ENCODE measurements around the gene FBRS.
"Not testable (repeated sequence)": the region's sequence is repeated elsewhere in the genome, so short reads cannot be mapped to it uniquely, and the experiment has no call there.

FBRS gene

DNA sequence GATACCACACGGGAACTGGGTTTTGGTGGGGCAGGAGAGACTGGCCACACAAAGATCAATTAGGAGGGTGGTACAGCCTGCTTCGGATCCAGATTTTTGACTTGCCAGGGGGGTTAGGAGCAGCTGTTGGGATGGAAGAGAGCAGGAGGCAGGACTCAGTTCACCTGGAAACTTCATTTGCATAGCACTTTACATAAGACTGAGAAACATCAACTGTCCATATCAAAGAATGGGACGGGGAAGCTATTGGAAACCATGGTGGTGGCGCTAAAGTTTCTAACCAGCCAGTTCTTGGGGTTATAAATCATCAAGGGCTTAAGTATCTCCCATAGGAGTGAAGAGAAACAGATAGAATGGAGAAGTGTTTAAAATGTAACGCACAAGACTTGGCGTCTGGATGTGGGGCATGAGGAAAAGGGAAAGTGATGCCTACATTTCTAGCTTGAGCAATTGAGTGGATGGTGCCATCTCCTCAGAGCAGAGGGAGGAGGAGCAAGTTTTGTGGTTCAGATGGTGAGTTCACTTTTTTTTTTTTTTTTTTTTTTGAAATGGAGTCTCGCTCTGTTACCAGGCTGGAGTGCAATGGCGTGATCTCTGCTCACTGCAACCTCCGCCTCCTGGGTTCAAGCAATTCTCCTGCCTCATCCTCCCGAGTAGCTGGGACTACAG, 34.3 kb downstream of the FBRS start:
- no peak for DNase-seq (ENCODE audit: low read depth, low spot score)
- no peak overlapping the region for H3K4me3 ChIP-seq (ENCODE audit: low read length)

DNA sequence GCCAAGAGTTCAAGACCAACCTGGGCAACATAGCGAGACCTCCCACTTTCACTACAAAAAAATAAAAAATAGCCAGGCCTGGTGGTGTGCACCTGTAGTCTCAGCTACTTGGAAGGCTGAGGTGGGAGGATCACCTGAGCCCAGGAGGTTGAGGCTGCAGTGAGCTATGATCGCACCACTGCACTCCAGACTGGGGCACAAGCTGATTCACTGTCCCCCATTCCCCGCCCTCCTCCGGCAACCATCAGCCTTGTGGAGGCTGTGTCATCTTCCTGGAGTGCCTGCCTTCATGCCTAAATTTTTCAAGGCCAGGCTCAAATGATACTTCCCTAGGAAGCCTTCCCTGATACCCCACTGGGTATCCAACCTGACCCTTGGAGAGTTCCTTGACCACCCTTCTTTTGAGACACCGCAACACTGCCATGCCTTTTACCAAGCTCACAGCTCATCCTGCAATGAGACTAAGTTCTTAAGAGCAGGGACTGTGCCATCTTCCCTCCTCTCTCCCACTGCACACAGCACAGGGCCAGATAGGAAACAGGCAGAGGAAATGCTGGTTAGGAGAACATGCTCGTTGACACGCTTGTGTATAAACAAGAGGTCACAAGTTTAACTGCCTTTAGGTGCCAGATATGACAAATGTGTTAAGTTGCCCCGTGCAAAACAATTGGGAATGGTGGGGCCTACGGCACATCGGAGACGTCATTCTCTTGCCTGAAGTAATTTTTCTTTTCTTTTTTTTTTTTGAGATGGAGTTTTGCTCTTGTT, 36.9 kb downstream of the FBRS start:
- DNase-seq (ENCODE audit: low read depth, low spot score) = no peak
- no peak overlapping the region for H3K4me3 ChIP-seq (ENCODE audit: low read length)

DNA sequence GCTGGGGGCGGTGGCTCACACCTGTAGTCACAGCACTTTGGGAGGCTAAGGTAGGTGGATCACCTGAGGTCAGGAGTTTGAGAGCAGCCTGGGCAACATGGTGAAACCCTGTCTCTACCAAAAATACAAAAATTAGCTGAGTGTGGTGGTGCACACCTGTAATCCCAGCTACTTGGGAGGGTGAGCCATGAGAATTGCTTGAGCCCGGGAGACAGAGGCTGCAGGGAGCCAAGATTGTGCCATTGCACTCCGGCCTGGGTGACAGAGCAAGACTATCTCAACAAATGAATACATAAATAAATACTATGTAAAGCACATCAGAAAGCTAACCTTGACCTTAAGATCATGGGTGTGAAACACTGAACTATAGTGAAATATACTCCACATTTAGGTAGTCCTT, 38.4 kb downstream of the FBRS start:
- not testable (repeated sequence) for H3K4me3 ChIP-seq (ENCODE audit: low read length); DNase-seq (ENCODE audit: low read depth, low spot score)

DNA sequence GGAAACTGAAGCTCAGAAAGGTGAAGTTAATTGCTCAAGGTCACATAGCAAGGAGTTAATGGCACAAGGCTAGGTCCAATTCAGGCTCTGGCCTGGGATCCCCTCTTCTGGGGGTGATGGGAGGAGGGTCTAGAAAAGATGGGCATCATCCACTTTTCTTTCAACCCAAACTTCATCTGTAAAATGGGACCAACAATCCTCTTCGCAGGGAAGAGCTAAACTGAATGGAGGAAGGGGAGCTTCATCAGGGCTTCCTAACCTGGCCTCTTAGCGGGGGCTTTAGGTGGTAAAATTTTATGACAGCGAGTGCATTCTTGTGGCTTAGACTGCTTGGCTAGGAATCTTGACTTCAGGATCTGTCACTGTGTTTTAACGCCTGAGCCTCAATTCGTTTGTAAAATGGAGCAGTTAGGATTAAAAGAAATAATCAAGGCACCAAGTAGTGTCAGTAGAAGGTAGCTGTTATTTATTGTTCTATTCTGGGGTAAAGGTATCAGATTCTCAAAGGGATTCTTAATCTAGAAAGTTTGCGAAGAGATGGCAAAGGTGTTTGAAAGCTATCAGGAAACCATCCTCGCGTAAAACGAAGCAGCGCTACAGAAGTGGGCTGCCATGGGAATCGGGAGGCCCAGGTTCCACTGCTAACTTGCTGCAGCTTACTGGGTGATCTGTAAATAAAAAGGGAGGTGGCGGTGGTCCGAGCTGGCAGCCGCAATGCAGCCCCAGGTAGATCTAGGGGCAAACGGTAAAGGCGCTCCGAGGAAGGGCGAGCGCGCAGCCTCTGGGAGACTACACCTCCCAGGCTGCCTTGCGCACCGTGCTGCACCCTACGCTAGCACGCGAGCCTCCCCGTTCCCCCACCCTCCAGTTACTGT, 39.3 kb downstream of the FBRS start:
- H3K4me3 ChIP-seq (ENCODE audit: low read length) = peak overlapping the region; percentile 92
- DNase-seq (ENCODE audit: low read depth, low spot score) = no peak

DNA sequence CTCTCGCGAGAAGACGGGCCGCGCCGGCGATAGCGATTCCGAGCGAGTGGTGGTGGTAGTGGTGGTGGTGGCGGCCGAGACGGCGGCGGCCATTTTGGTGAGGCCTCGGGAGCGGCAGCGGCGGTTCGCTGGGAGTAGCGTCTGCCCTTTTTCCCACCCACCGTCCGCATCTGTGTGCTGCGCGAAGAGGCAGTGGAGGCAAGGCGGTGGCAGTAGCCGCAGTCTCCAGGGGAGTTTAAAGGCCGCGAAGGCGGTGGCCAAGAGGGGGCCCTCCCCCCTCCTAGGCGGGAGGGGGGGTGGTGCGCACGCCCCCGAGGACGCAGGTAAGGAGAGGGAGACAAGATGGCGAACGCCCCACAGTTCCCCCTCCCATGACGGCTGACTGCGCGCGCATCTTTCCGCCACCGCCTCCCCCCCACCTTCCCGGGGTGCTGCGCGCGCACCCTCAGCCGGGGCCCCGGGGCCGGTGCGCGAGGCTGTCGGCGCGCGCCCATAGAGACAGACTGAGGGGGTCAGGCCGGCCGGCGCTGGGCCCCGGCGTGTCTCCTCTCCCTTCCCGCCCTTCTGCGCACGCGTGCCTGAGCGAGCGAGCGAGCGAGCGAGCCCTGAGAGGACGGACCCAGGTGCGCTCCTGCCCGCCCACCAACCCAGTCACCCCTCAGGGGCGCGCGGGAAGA, 40.0 kb downstream of the FBRS start:
- DNase-seq (ENCODE audit: low read depth, low spot score) = peak; percentile 96

DNA sequence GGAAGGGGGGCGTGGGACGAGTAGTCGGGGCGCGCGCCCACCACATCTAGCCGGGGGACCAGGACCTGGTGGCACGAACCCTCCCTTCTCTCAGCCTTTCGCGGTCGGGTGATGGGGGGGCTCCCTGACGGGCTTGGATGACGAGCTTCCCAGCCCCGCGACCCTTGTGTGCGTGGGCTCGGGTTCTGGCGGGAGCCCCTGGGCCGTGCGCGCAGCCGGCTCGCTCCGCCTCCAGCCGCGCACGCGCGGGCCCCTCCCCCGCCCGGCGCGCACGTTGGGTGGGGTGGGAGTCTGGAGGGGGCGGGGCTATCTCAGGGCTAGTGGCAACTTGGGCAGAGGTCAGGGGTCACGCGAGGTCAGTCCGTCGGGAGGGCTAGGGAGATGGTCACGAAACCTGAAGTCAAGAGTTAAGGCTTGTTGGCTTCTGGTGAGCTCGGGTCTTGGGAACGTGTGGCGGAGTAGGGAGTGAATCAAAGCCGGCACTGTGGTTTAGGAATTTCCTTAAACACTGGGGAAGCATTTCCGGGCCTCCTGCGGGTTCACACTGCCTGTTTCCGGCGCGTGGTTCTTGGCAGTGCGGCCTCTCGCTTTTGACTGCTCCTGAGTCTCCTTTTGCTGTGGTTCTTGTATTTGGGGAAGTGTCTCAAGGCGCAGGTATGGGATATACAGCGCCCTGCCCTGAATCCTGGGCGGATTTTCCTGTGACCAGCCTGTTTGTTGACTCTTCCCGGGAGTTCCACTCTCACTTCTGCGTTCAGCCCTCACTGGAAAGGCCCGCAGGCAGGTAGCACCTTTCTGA, 40.8 kb downstream of the FBRS start, which contains the start of gene SRCAP:
TSS of gene SRCAP (plus strand) at position 356 of the 799 bp plus-strand sequence. CDS start 1,654 bp downstream, outside the sequence.
- DNase-seq (ENCODE audit: low read depth, low spot score) = peak; percentile 78
- peak within 1 kb of the TSS; percentile 92 for H3K4me3 ChIP-seq (ENCODE audit: low read length)

More for the DNA sequence above, 40.0 kb downstream of the FBRS start:
- peak overlapping the region; percentile 92 for H3K4me3 ChIP-seq (ENCODE audit: low read length)

DNA sequence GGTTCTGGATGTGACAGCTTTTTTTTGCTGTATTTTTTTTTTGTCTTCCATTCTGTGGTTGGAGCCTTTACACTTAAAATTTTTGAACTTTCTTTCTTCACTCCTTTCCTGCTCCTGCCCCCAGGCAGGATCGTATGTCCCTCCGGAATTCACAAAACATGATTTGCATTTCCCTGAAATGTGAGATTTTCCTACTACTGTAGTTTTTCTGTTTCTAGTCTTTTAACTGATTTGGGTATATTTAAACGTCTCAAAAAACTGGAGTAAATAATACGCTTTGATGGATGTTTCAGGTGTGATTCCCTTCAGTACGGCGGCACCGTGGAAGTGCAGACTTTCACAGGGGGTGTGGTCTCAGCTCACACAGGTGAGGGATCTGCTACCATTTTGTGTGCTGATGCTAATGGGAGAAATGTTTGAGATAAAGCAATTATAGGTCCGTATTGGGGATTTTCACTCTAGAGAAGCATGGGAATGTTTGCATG, 41.4 kb downstream of the FBRS start:
- peak overlapping the region; percentile 92 for H3K4me3 ChIP-seq (ENCODE audit: low read length)
- no peak for DNase-seq (ENCODE audit: low read depth, low spot score)

DNA sequence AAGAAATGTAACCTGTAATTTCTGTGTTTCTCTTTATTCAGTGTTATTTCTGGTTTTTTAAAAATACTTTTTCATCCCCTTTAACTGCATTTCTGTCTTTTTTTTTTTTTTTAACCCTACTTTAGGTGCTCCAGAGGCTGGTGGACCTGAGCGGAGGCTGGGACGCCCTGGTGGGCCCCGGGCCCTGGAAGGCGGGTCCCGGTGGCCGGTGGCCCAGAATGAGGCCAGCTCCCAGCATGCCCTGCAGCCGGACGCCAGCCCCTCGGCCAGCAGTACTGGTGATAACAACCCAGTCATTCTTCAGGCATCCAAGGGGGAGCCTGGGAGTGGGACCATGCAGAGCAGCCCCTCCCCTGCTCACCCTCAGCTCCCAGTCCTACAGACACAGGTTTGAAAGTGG, 42.3 kb downstream of the FBRS start:
- DNase-seq (ENCODE audit: low read depth, low spot score) = no peak
- H3K4me3 ChIP-seq (ENCODE audit: low read length) = no peak overlapping the region

DNA sequence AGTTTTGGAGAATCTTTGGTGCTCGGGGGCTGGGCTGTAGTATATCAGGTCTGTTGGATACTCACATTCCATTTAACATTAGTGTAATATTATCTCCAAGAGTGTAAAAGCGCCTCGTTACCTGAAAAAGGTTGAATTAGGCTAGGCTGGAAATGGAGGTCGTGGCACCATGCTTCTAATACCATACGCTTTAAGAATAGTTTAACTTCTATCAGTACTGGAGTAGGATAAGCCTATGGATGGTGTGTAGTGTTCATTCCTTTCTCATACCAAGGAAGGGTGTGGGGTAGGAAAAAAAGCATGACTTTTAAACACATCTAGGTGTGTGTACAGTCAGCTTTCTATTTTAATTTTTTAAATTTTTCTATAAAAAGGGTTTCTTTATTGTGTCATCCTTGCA, 42.7 kb downstream of the FBRS start:
- no peak overlapping the region for H3K4me3 ChIP-seq (ENCODE audit: low read length)
- DNase-seq (ENCODE audit: low read depth, low spot score) = no peak

DNA sequence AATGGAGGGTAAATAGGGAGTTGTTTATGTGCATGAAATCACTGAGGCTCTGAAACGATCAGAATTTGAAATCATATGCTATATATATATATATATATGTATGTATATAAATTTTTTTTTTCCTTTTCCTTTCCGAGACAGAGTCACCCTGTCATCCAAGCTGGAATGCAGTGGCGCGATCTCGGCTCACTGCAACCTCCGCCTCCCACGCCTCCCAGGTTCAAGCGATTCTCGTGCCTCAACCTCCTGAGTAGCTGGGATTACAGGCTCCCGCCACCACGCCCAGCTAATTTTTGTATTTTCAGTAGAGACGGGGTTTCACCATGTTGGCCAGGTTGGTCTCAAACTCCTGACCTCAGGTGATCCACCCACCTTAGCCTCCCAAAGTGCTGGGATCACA, 44.8 kb downstream of the FBRS start:
- not testable (repeated sequence) for H3K4me3 ChIP-seq (ENCODE audit: low read length); DNase-seq (ENCODE audit: low read depth, low spot score)

DNA sequence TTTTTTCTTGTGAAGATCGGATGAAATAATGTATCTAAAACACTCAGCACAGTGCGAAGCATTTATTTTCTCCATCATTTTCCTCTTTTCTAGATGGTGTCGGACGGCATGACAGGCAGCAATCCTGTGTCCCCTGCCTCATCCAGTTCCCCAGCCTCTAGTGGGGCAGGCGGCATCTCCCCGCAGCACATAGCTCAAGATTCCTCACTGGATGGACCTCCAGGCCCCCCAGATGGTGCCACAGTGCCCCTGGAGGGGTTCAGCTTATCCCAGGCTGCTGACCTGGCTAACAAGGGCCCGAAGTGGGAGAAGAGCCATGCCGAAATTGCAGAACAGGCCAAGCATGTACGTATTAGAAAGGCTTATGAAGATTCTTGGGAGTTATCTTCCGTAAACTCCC, 45.7 kb downstream of the FBRS start:
- no peak for DNase-seq (ENCODE audit: low read depth, low spot score)
- H3K4me3 ChIP-seq (ENCODE audit: low read length) = no peak overlapping the region

DNA sequence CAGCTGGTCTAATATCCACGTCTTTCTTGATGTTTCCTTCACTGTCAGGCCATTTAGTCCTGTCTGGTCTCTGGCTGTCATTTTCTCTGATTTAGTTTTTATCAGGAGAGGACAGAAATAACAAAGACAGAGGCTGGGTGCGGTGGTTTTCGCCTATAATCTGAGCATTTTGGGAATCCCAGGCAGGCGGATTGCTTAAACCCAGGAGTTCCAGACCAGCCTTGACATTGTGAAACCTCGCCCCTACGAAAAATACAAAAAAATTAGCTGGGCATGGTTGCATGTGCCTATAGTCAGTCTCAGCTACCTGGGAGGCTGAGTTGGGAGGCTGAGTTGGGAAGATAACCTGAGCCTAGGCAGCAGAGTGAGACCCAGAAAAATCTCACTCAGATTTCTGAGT, 47.8 kb downstream of the FBRS start:
- no peak for DNase-seq (ENCODE audit: low read depth, low spot score)
- no peak overlapping the region for H3K4me3 ChIP-seq (ENCODE audit: low read length)

DNA sequence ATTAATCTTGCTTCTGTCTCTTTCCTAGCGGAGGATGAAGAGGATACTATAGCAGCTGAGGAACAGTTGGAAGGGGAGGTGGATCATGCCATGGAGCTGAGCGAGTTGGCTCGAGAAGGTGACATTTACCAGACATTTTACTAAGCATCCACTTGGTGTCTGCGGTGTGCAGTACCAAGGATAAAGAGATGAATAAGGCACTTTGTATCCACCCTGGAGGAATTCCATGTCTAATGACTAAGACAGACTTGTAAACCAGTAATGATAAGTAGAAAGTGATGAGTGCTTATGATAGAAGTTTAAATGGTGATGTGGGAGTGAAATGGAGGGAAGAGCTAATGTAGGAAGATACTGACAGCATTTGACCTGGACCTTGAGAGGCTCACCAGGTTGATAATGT, 52.7 kb downstream of the FBRS start:
- no peak overlapping the region for H3K4me3 ChIP-seq (ENCODE audit: low read length)
- DNase-seq (ENCODE audit: low read depth, low spot score) = no peak

DNA sequence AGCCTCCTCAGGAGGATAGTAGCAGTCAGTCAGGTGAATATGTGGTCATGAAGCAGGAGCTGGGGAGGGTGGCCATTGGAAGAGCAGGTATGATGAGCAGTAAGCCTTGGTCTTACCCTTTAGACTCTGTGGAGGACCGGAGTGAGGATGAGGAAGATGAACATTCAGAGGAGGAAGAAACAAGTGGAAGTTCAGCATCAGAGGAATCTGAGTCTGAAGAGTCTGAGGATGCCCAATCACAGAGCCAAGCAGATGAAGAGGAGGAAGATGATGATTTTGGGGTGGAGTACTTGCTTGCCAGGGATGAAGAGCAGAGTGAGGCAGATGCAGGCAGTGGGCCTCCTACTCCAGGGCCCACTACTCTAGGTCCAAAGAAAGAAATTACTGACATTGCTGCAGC, 53.5 kb downstream of the FBRS start:
- DNase-seq (ENCODE audit: low read depth, low spot score) = no peak
- no peak overlapping the region for H3K4me3 ChIP-seq (ENCODE audit: low read length)

DNA sequence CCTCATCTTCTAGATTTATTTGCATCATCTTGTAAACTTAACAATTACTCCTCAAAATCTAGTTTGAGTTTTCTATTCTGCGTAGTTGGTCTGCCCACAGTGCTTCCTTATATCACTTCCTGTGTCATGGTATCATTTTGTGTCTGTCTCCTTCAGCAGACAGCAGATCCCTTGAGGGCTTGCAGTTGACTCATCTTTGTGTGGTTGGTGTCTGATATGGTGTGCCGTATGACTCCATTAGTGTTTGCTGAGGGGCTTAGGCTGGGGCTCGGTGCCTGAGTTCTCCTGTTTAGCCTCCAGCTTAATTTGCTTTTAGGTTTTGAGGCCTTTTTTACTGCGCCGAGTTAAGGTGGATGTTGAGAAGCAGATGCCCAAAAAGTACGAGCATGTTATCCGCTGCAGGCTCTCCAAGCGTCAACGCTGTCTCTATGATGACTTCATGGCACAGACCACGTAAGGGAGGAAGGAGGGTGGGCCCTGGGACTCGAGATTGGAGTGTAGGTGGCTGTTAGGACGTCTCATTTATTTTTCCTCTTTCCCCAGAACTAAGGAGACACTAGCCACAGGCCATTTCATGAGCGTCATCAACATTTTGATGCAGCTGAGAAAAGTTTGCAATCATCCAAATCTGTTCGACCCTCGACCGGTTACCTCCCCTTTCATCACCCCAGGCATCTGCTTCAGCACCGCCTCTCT, 57.7 kb downstream of the FBRS start:
- peak; percentile 27 for DNase-seq (ENCODE audit: low read depth, low spot score)
- H3K4me3 ChIP-seq (ENCODE audit: low read length) = no peak overlapping the region

DNA sequence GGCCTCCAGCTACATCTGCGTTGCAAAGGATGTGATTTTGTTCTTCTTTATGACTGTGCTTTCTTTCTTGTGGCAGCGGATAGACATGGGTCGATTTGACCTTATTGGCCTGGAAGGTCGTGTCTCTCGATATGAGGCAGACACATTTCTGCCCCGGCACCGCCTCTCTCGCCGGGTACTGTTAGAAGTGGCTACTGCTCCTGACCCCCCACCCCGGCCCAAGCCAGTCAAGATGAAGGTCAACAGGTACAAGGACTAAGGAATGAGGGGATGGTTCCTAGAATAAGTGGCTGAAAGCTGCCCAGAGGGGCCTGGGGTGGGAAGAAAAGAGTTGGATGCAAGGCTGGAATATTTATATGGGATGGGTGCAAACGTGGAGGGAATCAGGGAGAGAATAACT, 61.9 kb downstream of the FBRS start:
- no peak for DNase-seq (ENCODE audit: low read depth, low spot score)

More for the DNA sequence above, 61.9 kb downstream of the FBRS start:
- H3K4me3 ChIP-seq (ENCODE audit: low read length) = no peak overlapping the region

Measured in Jurkat, Clone E6-1 (cell line).